Measurements from ENCODE around the gene SCUBE1.

SCUBE1 gene

GRCh38 chr22:43213962-43214361 lies 129.2 kb downstream of the SCUBE1 start:
- no peak for DNase-seq (ENCODE audit: low spot score)

- no peak for DNase-seq (ENCODE audit: low spot score)
These were observed 130.1 kb downstream of the SCUBE1 start for GRCh38 chr22:43213051-43213450.

- DNase-seq (ENCODE audit: low spot score) = no peak
These were observed 130.7 kb downstream of the SCUBE1 start for GRCh38 chr22:43212434-43212952.

DNA sequence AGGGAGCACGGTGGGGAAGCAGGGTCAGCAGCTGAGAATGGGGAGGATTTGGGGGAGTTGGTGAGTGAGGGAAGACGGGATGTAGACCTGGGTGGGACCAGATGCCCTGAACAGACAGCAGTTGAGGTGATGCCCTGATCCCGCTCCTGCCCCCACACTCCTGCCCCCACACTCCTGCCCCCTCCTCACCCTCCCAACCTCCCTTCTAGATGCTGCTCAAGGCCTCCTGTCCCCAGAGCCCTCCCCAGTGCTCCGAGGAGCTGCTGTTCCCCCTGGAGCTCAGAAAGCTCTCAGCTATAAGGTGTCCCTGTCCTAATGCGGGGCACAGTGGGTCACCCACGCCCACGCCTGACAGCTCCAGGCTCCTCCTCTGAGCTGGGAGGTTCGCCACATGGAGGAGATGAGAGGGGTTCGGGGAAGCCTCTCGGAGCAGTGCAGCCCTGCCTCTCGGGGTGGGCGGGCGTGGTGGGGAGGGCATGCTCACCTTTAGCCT lies 131.2 kb downstream of the SCUBE1 start:
- DNase-seq (ENCODE audit: low spot score) = no peak

GRCh38 chr22:43210631-43211515 lies 132.3 kb downstream of the SCUBE1 start:
- no peak for DNase-seq (ENCODE audit: low spot score)

GRCh38 chr22:43209971-43210370 lies 133.2 kb downstream of the SCUBE1 start:
- no peak for DNase-seq (ENCODE audit: low spot score)

DNA sequence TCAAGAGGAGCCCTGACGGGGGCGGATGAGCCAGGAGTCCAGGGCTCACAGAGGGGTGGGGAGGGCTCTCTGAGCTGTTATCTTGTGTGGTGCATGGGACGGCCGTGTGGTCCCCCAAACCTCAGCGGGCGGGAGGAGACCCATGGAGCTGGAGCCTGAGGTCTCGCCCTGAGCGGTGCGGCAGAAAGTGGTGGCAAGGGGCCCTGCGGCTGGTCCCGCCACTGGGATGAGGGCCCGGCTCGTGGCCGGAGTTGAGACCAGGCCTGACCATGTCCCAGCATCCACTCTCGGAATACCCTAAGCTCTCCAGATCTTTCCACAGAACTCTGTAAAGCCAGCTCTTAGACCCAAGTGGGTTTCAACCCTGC lies 133.7 kb downstream of the SCUBE1 start:
- no peak for DNase-seq (ENCODE audit: low spot score)

DNA sequence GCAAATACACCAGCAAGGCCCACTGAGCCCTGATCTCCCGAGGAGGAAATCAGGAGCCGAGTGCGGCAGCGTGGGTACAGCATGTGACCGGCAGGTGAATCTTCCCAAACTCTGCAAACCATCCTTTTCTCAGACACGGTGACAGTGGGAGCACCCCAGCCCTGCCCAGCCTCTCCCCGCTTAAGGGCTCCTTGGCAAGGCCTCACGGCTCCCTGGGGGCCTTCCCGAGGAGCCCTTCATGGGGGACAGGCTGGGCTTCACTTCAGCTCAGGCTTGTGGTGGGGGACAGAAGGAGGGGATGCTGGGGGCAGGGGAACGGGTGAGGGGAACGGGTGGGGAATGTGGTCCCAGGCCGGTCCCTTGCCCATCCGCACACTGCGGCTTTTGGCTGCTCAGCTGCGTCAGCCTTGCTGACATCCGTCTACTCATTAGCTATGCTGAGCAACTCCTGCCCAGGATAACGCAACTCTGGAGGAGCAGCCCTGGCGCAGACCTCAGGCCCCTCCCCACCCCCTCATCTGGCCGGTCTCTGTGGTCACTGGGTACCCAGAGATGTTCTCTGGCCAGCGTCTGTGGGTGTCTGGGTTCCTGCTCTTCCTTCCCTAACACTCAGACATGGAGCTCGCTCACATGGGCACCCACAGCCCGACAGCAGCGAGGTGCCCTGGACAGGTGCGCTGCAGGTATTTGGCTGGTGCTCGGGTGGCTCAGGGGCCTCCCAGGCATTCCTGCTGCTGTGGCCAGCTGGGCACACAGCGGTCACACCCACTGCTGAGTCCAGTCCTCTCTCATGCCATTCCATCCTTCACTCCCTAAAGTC lies 134.3 kb downstream of the SCUBE1 start:
- no peak for DNase-seq (ENCODE audit: low spot score)

DNA sequence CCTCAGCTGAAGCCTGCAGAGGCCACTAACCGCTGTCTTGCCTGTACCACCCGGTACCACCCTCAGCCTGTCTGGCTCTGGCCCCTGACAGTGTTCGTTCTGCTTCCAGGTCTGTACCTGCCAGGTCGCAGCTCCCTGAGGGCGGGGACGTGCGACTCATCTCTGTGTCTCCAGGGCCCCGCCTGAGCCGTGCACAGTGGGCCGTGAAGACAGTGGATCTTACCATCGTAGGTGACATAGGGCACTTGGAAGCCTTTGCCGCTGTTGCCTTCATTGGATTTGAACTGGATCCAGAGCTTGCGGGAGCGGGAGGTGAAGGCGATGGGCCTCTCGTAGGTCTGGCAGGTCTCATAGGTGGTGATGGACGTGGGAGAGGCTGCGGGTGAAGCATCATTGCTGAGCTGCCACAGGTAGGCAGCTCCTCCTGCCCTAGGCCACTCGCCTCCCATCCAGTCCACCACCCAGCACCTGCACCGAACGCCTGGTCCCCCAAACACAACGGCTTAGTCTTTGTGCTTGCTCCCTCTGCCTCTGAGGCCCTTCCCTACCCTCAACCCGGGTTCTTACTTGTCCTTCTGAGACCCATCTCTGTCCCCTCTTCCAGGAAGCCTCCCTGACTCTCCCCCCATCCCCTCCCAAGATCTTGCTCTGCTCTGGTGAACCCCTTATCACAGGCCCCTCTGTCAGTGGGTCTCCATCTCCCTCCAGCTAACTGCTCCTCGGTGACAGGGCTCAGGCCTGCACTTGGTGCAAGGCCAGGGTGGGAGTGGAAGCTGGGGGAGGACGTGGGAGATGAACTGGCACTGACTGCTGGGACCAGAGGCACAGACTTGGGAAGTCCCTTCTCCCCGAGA lies 135.1 kb downstream of the SCUBE1 start:
- DNase-seq (ENCODE audit: low spot score) = no peak

DNA sequence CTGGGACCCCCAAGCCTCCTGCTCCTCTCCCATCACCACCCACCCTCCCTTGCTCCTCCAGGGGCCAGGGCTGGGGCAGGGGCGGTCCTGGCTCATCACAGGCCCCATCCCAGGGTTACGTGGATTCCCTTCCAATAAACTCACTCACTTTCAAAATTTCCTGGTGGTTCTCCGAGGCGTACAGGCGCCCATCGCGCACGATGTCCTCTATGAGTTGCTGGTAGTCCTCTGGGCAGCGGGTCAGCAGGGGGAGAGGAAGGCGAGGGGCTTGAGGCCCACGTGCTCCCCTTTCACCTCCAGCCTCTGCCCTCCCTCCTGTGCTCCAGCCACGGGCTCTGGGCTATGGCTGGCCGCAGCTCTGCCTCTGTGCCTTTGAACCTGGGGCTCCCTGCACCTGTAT lies 135.8 kb downstream of the SCUBE1 start:
- DNase-seq (ENCODE audit: low spot score) = no peak

DNA sequence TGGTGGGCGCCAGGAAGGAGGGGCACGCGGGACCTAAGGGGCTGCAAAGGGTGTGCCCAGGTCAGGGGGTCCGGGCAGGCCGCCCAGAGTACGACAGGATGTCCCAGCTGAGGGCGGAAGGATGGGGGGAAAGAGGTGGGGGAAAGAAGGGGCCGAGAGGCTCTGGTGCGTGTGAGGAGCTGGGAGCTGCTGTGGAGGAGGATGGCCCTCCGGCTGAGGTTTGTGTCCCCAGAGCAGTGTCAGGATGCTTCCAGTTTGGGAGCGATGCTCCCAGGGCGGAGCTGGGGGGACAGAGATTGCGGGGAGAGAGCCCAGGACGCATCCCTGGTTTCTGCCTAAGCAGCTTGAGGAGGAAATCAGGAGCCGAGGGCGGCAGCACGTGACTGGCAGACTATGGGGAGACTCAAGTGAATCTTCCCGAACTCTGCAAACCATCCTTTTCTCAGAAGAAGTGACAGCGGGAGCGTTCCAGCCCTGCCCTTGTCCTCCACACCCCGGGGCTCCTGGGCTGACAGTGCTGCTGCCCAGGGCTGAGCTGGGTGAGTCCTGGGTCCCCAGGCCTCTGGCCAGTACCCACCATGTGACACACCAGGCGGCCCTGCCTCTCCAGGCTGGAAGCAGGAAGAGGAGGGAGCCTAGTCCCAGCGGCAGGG lies 136.5 kb downstream of the SCUBE1 start:
- no peak for DNase-seq (ENCODE audit: low spot score)

DNA sequence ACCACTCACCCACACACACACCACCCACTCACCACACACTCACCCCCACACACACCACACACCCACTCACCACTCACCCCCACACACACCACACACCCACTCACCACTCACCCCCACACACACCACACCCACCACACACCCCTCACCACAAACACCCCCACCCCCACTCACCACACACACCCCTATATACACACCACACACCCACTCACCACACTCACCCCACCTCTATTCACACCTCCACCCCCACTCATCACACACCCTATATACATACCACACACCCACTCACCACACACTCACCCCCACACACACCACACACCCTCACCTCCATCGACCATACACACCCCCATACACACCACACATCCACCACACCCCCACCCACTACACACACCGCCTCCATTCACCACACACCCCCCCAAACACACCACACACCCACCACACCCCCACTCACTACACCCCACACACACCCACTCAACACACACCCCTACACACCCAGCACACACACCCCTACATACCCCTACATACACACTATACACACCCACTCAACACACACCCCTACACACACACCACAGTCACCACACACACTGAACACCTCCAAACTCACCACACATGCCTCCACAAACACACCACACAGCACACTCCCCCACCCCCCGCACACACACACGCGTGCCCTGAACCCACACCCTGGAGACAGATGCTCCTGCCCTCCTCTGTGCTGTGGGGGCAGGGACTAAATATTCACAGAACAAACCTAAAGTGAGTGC lies 137.2 kb downstream of the SCUBE1 start:
- no peak for DNase-seq (ENCODE audit: low spot score)

DNA sequence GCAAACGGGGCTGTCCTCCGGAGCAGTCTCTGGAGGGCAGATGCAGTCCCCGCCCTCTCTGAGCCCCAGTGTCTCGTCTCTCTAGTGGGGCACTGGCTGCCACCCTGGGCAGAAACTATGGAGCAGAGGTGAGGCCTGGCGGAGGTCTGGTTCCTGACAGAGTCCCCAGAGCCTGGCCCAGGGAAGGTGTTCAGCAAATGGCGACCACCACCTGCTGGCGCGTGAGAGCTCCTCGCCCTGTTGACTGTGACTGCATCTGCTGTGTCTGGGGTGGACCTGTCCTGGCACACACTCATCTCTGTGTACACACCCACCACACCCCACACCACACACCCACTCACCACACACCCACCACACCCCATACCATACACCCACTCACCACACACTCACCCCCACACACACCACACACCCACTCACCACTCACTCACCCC lies 137.9 kb downstream of the SCUBE1 start:
- no peak for DNase-seq (ENCODE audit: low spot score)

- no peak for DNase-seq (ENCODE audit: low spot score)
These were observed 139.6 kb downstream of the SCUBE1 start for GRCh38 chr22:43203471-43203981.

- DNase-seq (ENCODE audit: low spot score) = no peak
These were observed 140.3 kb downstream of the SCUBE1 start for GRCh38 chr22:43202756-43203410.

- no peak for DNase-seq (ENCODE audit: low spot score)
These were observed 140.8 kb downstream of the SCUBE1 start for GRCh38 chr22:43202326-43202725.

- no peak for DNase-seq (ENCODE audit: low spot score)
These were observed 141.5 kb downstream of the SCUBE1 start for GRCh38 chr22:43201486-43202219.

DNA sequence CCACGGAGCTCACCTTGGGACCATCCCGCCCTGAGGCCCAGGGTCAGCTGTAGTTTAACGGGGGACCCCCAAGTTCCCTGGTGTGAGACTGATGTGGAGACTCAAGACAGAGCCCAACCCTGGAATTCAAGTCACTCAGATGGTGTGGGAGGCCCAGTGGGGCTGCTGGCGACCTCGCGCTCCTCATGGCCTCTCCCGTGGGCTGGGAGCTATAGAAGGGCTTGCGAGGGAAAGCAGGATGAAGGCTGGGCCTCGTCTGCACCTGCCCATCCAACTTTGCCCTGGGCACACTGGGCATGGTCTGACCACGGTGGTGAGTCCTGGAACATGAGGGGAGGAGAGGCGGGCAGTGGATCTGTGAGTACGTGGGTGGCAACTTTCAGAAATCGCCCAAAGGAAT lies 142.6 kb downstream of the SCUBE1 start:
- DNase-seq (ENCODE audit: low spot score) = no peak

- no peak for DNase-seq (ENCODE audit: low spot score)
These were observed 143.1 kb downstream of the SCUBE1 start for GRCh38 chr22:43200031-43200430.
